ENCODE data around the gene MICU1. TPM values are rescaled to one million over a fixed set of nuclear protein-coding genes. Genes with fewer than 3 reads are reported as not detected.

MICU1 gene
- total and polyA plus RNA-seq, 2 donors (not counting 3 experiments of a cell fraction or from before 2014, with no cell fraction given), result 27.5 to 48.0 TPM

DNA sequence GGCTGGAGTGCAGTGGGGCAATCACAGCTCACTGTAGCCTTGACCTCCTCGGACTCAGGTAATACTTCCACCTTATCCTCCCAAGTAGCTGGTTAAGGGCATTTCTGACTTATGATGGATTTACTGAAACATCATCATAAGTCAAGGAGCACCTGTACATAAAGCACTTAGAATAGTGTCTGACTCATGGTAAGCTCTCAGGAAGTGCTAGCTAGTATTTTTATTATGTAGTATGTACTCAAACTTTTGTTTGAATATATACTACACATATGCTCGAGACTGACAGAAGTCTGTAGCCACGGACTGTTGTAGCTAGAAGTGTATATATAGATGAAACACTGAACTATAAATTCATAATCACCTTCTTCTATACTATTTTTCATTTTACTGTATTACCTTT lies 163.6 kb downstream of the MICU1 start:
- H3K27ac ChIP-seq (ENCODE audit: insufficient read depth, low read depth, low read length), result no peak overlapping the region
- H3K4me3 ChIP-seq (replicated peaks in 1 of 3; ENCODE audit: insufficient read depth in 1 of 3, low read depth in 1 of 3, low read length in 3 of 3), result no peak overlapping the region
- no peak for FAIRE-seq
- H3K4me2 ChIP-seq (ENCODE audit: insufficient read depth, low read length), result no peak overlapping the region
- intact Hi-C loops (cut with micrococcal nuclease) (no loop called here), dilution Hi-C loops (cut with MboI; ENCODE audit: extremely low pct_ligation_motif_present, low sequenced_read_pairs) (no loop called here)
- ChIA-PET CTCF (interaction anchor here (0.9 to 1.3 kb wide), 5 partner anchors 12 to 599 kb away, joined by 3 to 6 read pairs (median 4); no protein-coding TSS in a partner anchor), POLR2A (interaction anchor here (0.7 kb wide), 1 partner anchor 464 kb away, joined by 3 read pairs; no protein-coding TSS in a partner anchor)
- no peak overlapping the region for H2AFZ ChIP-seq (ENCODE audit: low read depth, low read length)
- H3K79me2 ChIP-seq (ENCODE audit: control insufficient read depth, insufficient read depth, low read length), result no peaks in the 10 kb centered on the region
- H3K9ac ChIP-seq (replicated peaks; ENCODE audit: extremely low read depth, insufficient read depth, low read length), result no peak overlapping the region
- BruUV-seq (replicated peaks), result no TSS peak
- no peaks in the 10 kb centered on the region for H3K36me3 ChIP-seq (ENCODE audit: control insufficient read depth in 2 of 2, extremely low read depth in 1 of 2, insufficient read depth in 2 of 2, low read length in 2 of 2)
- no peaks in the 10 kb centered on the region for H3K9me3 ChIP-seq (replicated peaks; ENCODE audit: control insufficient read depth, insufficient read depth, low read length)
- no peaks in the 10 kb centered on the region for H3K4me1 ChIP-seq (ENCODE audit: control insufficient read depth, extremely low read depth, insufficient read depth, low read length)
- no peaks in the 10 kb centered on the region for H3K27me3 ChIP-seq (ENCODE audit: control insufficient read depth in 2 of 2, insufficient read depth in 2 of 2, low read length in 2 of 2)
- no peaks in the 10 kb centered on the region for H4K20me1 ChIP-seq (replicated peaks; ENCODE audit: control insufficient read depth, extremely low read depth, insufficient read depth, low read length)
- no peaks in the 10 kb centered on the region for H3K9me1 ChIP-seq (replicated peaks; ENCODE audit: control insufficient read depth, extremely low read depth, insufficient read depth, low read length)
- TF ChIP-seq GATA2 (IDR thresholded peaks at IDR 0.05; ENCODE audit: insufficient read depth, insufficient read length, low read depth, low read length) (no peak), MYC (IDR thresholded peaks at IDR 0.05; ENCODE audit: low read depth, low read length) (no peak), EZH2 (IDR thresholded peaks at IDR 0.05; ENCODE audit: borderline replicate concordance, low read depth, low read length, severe bottlenecking) (no peak), FOS (IDR thresholded peaks at IDR 0.05; ENCODE audit: borderline replicate concordance, insufficient read depth, low read length) (no peak), POLR2A (IDR thresholded peaks at IDR 0.05; ENCODE audit: low read depth, low read length) (no peak), JUN (IDR thresholded peaks at IDR 0.05; ENCODE audit: borderline replicate concordance, insufficient read depth, insufficient read length, low read depth) (no peak), POLR2AphosphoS5 (IDR thresholded peaks at IDR 0.05; ENCODE audit: insufficient read depth, low read depth, low read length) (no peak)
- TF ChIP-seq, protein P1, sequence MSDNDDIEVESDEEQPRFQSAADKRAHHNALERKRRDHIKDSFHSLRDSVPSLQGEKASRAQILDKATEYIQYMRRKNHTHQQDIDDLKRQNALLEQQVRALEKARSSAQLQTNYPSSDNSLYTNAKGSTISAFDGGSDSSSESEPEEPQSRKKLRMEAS (IDR thresholded peaks at IDR 0.05; ENCODE audit: insufficient read depth, insufficient read length), result no peak
- TF ChIP-seq, protein P2, sequence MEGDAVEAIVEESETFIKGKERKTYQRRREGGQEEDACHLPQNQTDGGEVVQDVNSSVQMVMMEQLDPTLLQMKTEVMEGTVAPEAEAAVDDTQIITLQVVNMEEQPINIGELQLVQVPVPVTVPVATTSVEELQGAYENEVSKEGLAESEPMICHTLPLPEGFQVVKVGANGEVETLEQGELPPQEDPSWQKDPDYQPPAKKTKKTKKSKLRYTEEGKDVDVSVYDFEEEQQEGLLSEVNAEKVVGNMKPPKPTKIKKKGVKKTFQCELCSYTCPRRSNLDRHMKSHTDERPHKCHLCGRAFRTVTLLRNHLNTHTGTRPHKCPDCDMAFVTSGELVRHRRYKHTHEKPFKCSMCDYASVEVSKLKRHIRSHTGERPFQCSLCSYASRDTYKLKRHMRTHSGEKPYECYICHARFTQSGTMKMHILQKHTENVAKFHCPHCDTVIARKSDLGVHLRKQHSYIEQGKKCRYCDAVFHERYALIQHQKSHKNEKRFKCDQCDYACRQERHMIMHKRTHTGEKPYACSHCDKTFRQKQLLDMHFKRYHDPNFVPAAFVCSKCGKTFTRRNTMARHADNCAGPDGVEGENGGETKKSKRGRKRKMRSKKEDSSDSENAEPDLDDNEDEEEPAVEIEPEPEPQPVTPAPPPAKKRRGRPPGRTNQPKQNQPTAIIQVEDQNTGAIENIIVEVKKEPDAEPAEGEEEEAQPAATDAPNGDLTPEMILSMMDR (IDR thresholded peaks at IDR 0.05; ENCODE audit: extremely low read depth in 1 of 2, insufficient read depth in 1 of 2, low read depth in 1 of 2, low read length in 2 of 2), result no peak
- DNase-seq (ENCODE audit: low read depth, low spot score), result no peak

Measured in endothelial cell of umbilical vein (primary cell).